ENCODE data around the gene MCRS1. TPM values are rescaled to one million over a fixed set of nuclear protein-coding genes. Genes with fewer than 3 reads are reported as not detected.

Gene MCRS1
- total RNA-seq, result 32.1 and 33.8 TPM in 2 replicates

DNA sequence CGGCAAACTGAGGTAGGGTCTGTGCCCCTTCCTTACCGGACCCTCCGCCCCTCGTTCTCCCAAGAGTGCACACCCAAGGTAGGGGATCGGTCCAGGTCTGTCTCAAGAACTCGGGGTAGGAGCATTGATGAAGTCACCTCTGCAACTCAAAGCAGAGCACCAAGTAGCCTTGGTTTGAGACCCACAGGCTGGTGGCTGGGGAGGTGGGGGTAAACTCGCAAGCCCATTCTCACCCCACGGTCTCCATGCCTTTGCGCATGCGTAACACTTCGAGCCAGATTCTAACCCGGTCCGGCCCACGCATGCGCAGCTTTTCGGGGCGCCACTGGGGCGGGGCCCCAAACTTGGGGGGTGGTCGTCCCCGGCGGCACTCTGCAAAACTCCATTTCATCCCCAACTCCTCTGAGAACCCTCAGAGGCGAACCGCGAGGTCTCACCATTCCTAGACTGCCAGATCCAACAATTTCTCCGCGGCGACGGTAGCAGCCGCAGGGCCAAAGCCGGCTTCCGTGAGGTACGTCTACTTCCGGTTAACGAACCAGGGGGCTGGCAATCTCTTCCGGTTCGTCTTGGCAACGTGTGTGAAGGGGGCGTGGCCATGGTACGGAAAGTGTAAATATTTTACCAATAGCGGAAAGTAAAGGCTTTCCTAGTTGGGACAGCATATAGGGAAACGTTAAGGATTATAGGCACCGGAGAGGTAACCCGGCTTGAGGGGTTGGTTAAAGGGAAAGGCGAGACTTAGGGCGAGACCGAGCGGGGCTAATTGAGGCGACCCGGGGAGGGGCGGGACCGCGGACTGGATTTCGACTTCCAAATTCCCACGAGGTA is at the start of gene MCRS1:
Gene MCRS1 (minus strand): TSS at position 532 of the 831 bp plus-strand sequence. CDS start 1,411 bp downstream, outside the sequence.

GRCh38 chr12:49605539-49605938 is 37.6 kb upstream of the MCRS1 start, which contains the start of gene FAM186B:
Gene FAM186B (minus strand): TSS chr12:49605639. CDS start chr12:49605477, 162 bp downstream.

DNA sequence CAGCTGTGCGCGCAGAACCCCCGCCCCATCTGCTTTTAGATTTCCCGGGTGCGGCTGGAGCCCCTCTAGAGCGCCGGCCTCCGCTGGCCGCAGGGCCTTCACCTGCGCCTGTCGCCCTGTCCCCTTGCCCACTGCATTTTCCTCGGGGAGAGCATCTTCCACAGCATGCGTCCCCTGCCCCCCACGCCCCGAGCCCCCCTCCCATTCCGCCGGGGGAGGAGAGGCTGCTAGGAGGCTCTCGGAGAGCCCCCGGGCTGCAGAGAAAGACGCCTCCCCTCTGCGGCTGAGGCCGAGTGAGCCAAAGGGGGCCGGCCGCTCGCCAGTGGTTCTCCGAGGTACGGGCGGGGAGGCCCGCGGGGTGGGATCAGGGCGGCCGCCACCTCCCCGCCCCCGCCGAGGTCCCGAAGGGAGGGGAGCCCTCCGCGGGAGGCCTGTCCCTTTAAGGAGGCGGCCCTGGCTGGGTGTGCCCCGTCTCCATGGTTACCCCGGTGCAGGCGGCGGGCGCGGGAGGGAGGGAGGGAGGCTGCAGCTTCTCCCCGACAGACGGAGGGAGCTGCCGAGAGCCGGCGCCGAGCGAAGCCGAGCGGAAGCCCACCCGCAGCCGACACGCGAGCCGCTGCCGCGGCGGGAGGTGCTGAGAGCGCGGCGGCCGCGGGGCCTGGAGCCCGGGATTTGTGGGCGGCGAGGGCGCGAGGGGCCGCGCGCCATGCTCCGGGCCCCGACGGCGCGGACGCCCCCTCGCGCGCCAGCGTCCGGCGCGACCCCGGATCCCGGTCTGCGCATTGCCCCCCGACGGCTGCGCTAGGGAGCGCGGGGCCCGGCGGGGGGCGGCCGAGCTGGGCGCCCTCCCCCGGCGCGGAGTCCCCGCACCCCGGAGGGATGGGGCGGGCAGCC is 29.2 kb downstream of the MCRS1 start, which contains the start of gene KCNH3:
Gene KCNH3 (plus strand): TSS at position 521 of the 894 bp plus-strand sequence. CDS start 387 bp downstream, outside the sequence.

Other genes starting within 250 kb of the MCRS1 start
- gene TROAP, start 244.9 kb downstream of the MCRS1 start, total RNA-seq, result 4.1 and 6.7 TPM in 2 replicates
- gene C1QL4, start 231.0 kb downstream of the MCRS1 start, total RNA-seq, result not detected in 2 replicates
- 0.81 TPM in 1 of 2 replicates, not detected in the other for gene DNAJC22, start 221.3 kb downstream of the MCRS1 start, total RNA-seq
- gene SPATS2, start 200.7 kb downstream of the MCRS1 start, total RNA-seq, result 23.0 and 31.2 TPM in 2 replicates
- 0.05 and 0.12 TPM in 2 replicates for gene KCNH3, start 29.1 kb downstream of the MCRS1 start, total RNA-seq
- 0.06 and 0.15 TPM in 2 replicates for gene FAM186B, start 37.5 kb upstream of the MCRS1 start, total RNA-seq
- 6.0 and 7.6 TPM in 2 replicates for gene PRPF40B, start 55.4 kb upstream of the MCRS1 start, total RNA-seq
- gene FMNL3, start 139.3 kb upstream of the MCRS1 start, total RNA-seq, result 17.1 and 24.0 TPM in 2 replicates
- 225 and 288 TPM in 2 replicates for gene TMBIM6, start 173.4 kb upstream of the MCRS1 start, total RNA-seq